Naive B cell (primary cell): ENCODE results near the gene PSMF1. TPM values are rescaled to one million over a fixed set of nuclear protein-coding genes. Genes with fewer than 3 reads are reported as not detected.

Experiments
- ATAC-seq, 2 donors: fragments of 150-1000 bp; cut with Tn5 transposase; 2 replicates each; pipeline ENCODE4 v1.10.0; 2021; ENCODE audit warnings: low read depth in 2 of 2, mild to moderate bottlenecking in 2 of 2, moderate library complexity in 2 of 2
- DNase-seq: peaks from one replicate; pipeline ENCODE4 v3.0.0; 2022
- H3K27ac Mint-ChIP-seq, 6 donors: one replicate each; pipeline ENCODE4 v1.8.0; 2020 to 2022; ENCODE audit warnings: mild to moderate bottlenecking in 6 of 6, mixed read lengths in 6 of 6, moderate library complexity in 5 of 6, inconsistent platforms in 2 of 6
- H3K27me3 Mint-ChIP-seq, 3 donors: one replicate each; pipeline ENCODE4 v1.8.0; 2021 to 2022; ENCODE audit warnings: mixed read lengths in 3 of 3, mild to moderate bottlenecking in 1 of 3
- H3K36me3 Mint-ChIP-seq, 2 donors: one replicate each; pipeline ENCODE4 v1.8.0; 2020 to 2022; ENCODE audit warnings: mixed read lengths in 2 of 2, inconsistent platforms in 1 of 2, mild to moderate bottlenecking in 1 of 2
- H3K4me1 Mint-ChIP-seq, 3 donors: one replicate each; pipeline ENCODE4 v1.8.0; 2020 to 2022; ENCODE audit warnings: mixed read lengths in 3 of 3, inconsistent platforms in 1 of 3, mild to moderate bottlenecking in 1 of 3, moderate library complexity in 1 of 3
- H3K4me3 Mint-ChIP-seq, 8 donors: one replicate each; pipeline ENCODE4 v1.8.0; 2020 to 2022; ENCODE audit warnings: mild to moderate bottlenecking in 8 of 8, mixed read lengths in 8 of 8, moderate library complexity in 8 of 8, inconsistent platforms in 2 of 8
- H3K9me3 Mint-ChIP-seq, 7 donors: one replicate each; pipeline ENCODE4 v1.8.0; 2020 to 2022; ENCODE audit warnings: mixed read lengths in 7 of 7, mild to moderate bottlenecking in 5 of 7, inconsistent platforms in 2 of 7, moderate library complexity in 1 of 7
- polyA plus RNA-seq, 6 donors: library from polyadenylated mRNA; unstranded; fragments of 300-500 nt; fragmentation: Illumina TruSeq; gene quantifications; one replicate each; pipeline ENCODE4 v1.2.3, GENCODE V29; 2021; ENCODE audit warnings: low read depth in 6 of 6

Gene PSMF1
- polyA plus RNA-seq, 6 donors from 2014 or later, result 138 to 181 (median 160) TPM

GRCh38 chr20:1105599-1106194 lies 12.7 kb upstream of the PSMF1 start:
- no peak overlapping the region for H3K4me3 Mint-ChIP-seq
- peaks cover 4 to 10% (median 5%) of the 10 kb centered on the region in 3 donors for H3K4me1 Mint-ChIP-seq
- no peak for ATAC-seq
- H3K36me3 Mint-ChIP-seq, result peaks cover 0 to 13% of the 10 kb centered on the region in 2 donors
- peaks cover 0 to 11% (median 9%) of the 10 kb centered on the region in 3 donors for H3K27me3 Mint-ChIP-seq
- H3K27ac Mint-ChIP-seq, result no peak overlapping the region
- DNase-seq, result no peak
- peaks cover 7 to 25% (median 17%) of the 10 kb centered on the region in 7 donors for H3K9me3 Mint-ChIP-seq

- DNase-seq (no peak), ATAC-seq (no peak)
- Mint-ChIP-seq H3K4me1 (peaks cover 4 to 10% (median 5%) of the 10 kb centered on the region in 3 donors), H3K27ac (no peak overlapping the region), H3K27me3 (peaks cover 0 to 11% (median 9%) of the 10 kb centered on the region in 3 donors), H3K4me3 (no peak overlapping the region), H3K36me3 (peaks cover 0 to 10% of the 10 kb centered on the region in 2 donors), H3K9me3 (peaks cover 5 to 16% (median 9%) of the 10 kb centered on the region in 7 donors)
These were observed 11.2 kb upstream of the PSMF1 start for GRCh38 chr20:1107176-1107575.

- Mint-ChIP-seq H3K4me1 (peaks cover 4 to 10% (median 5%) of the 10 kb centered on the region in 3 donors), H3K27ac (no peak overlapping the region), H3K9me3 (peaks cover 0 to 3% (median 0%) of the 10 kb centered on the region in 7 donors), H3K4me3 (no peak overlapping the region), H3K27me3 (peaks cover 0 to 11% (median 9%) of the 10 kb centered on the region in 3 donors), H3K36me3 (no peaks in the 10 kb centered on the region)
- peak; percentile 23 for DNase-seq
- peak in 1 of 2 donors; percentile 67 for ATAC-seq
These were observed 9.9 kb upstream of the PSMF1 start for GRCh38 chr20:1108437-1108920.

- peaks cover 0 to 4% (median 0%) of the 10 kb centered on the region in 7 donors for H3K9me3 Mint-ChIP-seq
- no peak for DNase-seq
- no peak overlapping the region for H3K4me3 Mint-ChIP-seq
- H3K4me1 Mint-ChIP-seq, result peaks cover 17 to 26% (median 18%) of the 10 kb centered on the region in 3 donors
- ATAC-seq, result no peak
- H3K36me3 Mint-ChIP-seq, result peaks cover 0 to 9% of the 10 kb centered on the region in 2 donors
- H3K27me3 Mint-ChIP-seq, result peaks cover 0 to 6% (median 0%) of the 10 kb centered on the region in 3 donors
- H3K27ac Mint-ChIP-seq, result no peak overlapping the region
These were observed 5.5 kb upstream of the PSMF1 start for GRCh38 chr20:1112908-1113307.

GRCh38 chr20:1118004-1118335 lies 432 bp upstream of the PSMF1 start:
- Mint-ChIP-seq H3K36me3 (peaks cover 0 to 22% of the 10 kb centered on the region in 2 donors), H3K9me3 (peaks cover 0 to 4% (median 0%) of the 10 kb centered on the region in 7 donors), H3K4me1 (peaks cover 43 to 63% (median 44%) of the 10 kb centered on the region in 3 donors), H3K27ac (peak overlapping the region; percentile 90 to 96 (median 96)), H3K27me3 (no peaks in the 10 kb centered on the region), H3K4me3 (peak overlapping the region; percentile 90 to 99 (median 95))
- ATAC-seq (no peak), DNase-seq (no peak)

GRCh38 chr20:1119128-1119505 lies 715 bp downstream of the PSMF1 start:
- Mint-ChIP-seq H3K27ac (peak overlapping the region; percentile 90 to 96 (median 96)), H3K9me3 (peaks cover 0 to 4% (median 0%) of the 10 kb centered on the region in 7 donors), H3K36me3 (peaks cover 0 to 22% of the 10 kb centered on the region in 2 donors), H3K4me1 (peaks cover 53 to 74% (median 54%) of the 10 kb centered on the region in 3 donors), H3K27me3 (no peaks in the 10 kb centered on the region), H3K4me3 (peak overlapping the region; percentile 90 to 99 (median 95))
- DNase-seq (peak; percentile 3), ATAC-seq (no peak)

GRCh38 chr20:1119524-1119923 lies 1.1 kb downstream of the PSMF1 start:
- Mint-ChIP-seq H3K9me3 (peaks cover 0 to 4% (median 0%) of the 10 kb centered on the region in 7 donors), H3K36me3 (peaks cover 0 to 22% of the 10 kb centered on the region in 2 donors), H3K27ac (peak overlapping the region; percentile 90 to 96 (median 94)), H3K27me3 (no peaks in the 10 kb centered on the region), H3K4me1 (peaks cover 55 to 76% (median 56%) of the 10 kb centered on the region in 3 donors), H3K4me3 (peak overlapping the region; percentile 90 to 99 (median 95))
- no peak for DNase-seq
- ATAC-seq, result no peak

GRCh38 chr20:1121429-1121828 lies 3.0 kb downstream of the PSMF1 start:
- Mint-ChIP-seq H3K27me3 (no peaks in the 10 kb centered on the region), H3K4me1 (peaks cover 62 to 80% (median 73%) of the 10 kb centered on the region in 3 donors), H3K4me3 (peak overlapping the region in 7 of 8 donors; percentile 2 to 95 (median 64)), H3K9me3 (peaks cover 0 to 4% (median 0%) of the 10 kb centered on the region in 7 donors), H3K27ac (peak overlapping the region in 5 of 6 donors; percentile 33 to 93 (median 73)), H3K36me3 (peaks cover 6 to 31% of the 10 kb centered on the region in 2 donors)
- ATAC-seq, result no peak
- no peak for DNase-seq

GRCh38 chr20:1122388-1123315 lies 4.2 kb downstream of the PSMF1 start:
- ATAC-seq (no peak), DNase-seq (no peak)
- Mint-ChIP-seq H3K9me3 (no peaks in the 10 kb centered on the region), H3K27me3 (no peaks in the 10 kb centered on the region), H3K4me3 (peak overlapping the region in 7 of 8 donors; percentile 5 to 50 (median 35)), H3K36me3 (peaks cover 15 to 31% of the 10 kb centered on the region in 2 donors), H3K4me1 (peaks cover 52 to 70% (median 68%) of the 10 kb centered on the region in 3 donors), H3K27ac (peak overlapping the region; percentile 36 to 93 (median 70))

GRCh38 chr20:1123666-1124065 lies 5.3 kb downstream of the PSMF1 start:
- Mint-ChIP-seq H3K36me3 (peaks cover 20 to 41% of the 10 kb centered on the region in 2 donors), H3K4me1 (peaks cover 49 to 64% (median 60%) of the 10 kb centered on the region in 3 donors), H3K27me3 (no peaks in the 10 kb centered on the region), H3K9me3 (no peaks in the 10 kb centered on the region), H3K4me3 (peak overlapping the region in 1 of 8 donors; percentile 58), H3K27ac (peak overlapping the region in 2 of 6 donors; percentile 31 to 55)
- ATAC-seq (no peak), DNase-seq (no peak)

- peaks cover 47 to 65% (median 54%) of the 10 kb centered on the region in 3 donors for H3K4me1 Mint-ChIP-seq
- H3K27me3 Mint-ChIP-seq, result no peaks in the 10 kb centered on the region
- no peaks in the 10 kb centered on the region for H3K9me3 Mint-ChIP-seq
- ATAC-seq, result no peak
- no peak overlapping the region for H3K4me3 Mint-ChIP-seq
- peaks cover 20 to 45% of the 10 kb centered on the region in 2 donors for H3K36me3 Mint-ChIP-seq
- H3K27ac Mint-ChIP-seq, result peak overlapping the region in 3 of 6 donors; percentile 1 to 39 (median 6)
- no peak for DNase-seq
These were observed 6.0 kb downstream of the PSMF1 start for GRCh38 chr20:1124421-1124820.

GRCh38 chr20:1125277-1125676 lies 6.9 kb downstream of the PSMF1 start:
- H3K36me3 Mint-ChIP-seq, result peaks cover 20 to 49% of the 10 kb centered on the region in 2 donors
- H3K4me1 Mint-ChIP-seq, result peaks cover 39 to 57% (median 46%) of the 10 kb centered on the region in 3 donors
- H3K9me3 Mint-ChIP-seq, result no peaks in the 10 kb centered on the region
- no peak overlapping the region for H3K27ac Mint-ChIP-seq
- peak overlapping the region in 1 of 8 donors; percentile 35 for H3K4me3 Mint-ChIP-seq
- no peak for DNase-seq
- H3K27me3 Mint-ChIP-seq, result no peaks in the 10 kb centered on the region
- ATAC-seq, result no peak

GRCh38 chr20:1127840-1128239 lies 9.4 kb downstream of the PSMF1 start:
- no peak for ATAC-seq
- peaks cover 41 to 47% of the 10 kb centered on the region in 2 donors for H3K36me3 Mint-ChIP-seq
- peaks cover 0 to 2% (median 0%) of the 10 kb centered on the region in 7 donors for H3K9me3 Mint-ChIP-seq
- H3K4me1 Mint-ChIP-seq, result peaks cover 32 to 55% (median 44%) of the 10 kb centered on the region in 3 donors
- DNase-seq, result no peak
- H3K27ac Mint-ChIP-seq, result no peak overlapping the region
- H3K4me3 Mint-ChIP-seq, result no peak overlapping the region
- no peaks in the 10 kb centered on the region for H3K27me3 Mint-ChIP-seq
